Large intestine (tissue), 3 donors: ENCODE measurements around the gene OTOP3. TPM values are rescaled to one million over a fixed set of nuclear protein-coding genes. Genes with fewer than 3 reads are reported as not detected.
A peak's percentile ranks its signal among the peaks of the same experiment; 100 is the strongest.

ENCODE experiments used
- DNase-seq, 2 donors: peaks; one replicate each; pipeline versions ENCODE4 v3.0.0 to v3.0.0-alpha.2; 2013
- H3K27ac ChIP-seq: one replicate; pipeline ENCODE4 v1.5.1; 2013; ENCODE audit warnings: low read length
- H3K27me3 ChIP-seq: 2 replicates; pipeline ENCODE4 v1.6.1; 2013; ENCODE audit warnings: low read length; ENCODE audit not compliant: control insufficient read depth, insufficient read depth
- H3K36me3 ChIP-seq: 2 replicates; pipeline ENCODE4 v1.6.1; 2013; ENCODE audit warnings: low read length; ENCODE audit not compliant: control insufficient read depth, insufficient read depth
- H3K4me1 ChIP-seq: one replicate; pipeline ENCODE4 v1.6.1; 2013; ENCODE audit warnings: low read length; ENCODE audit not compliant: control insufficient read depth, insufficient read depth
- H3K4me3 ChIP-seq: one replicate; pipeline ENCODE4 v1.5.1; 2013; ENCODE audit warnings: low read length
- H3K9me3 ChIP-seq: one replicate; pipeline ENCODE4 v1.6.1; 2013; ENCODE audit warnings: mild to moderate bottlenecking, low read depth, low read length, moderate library complexity; ENCODE audit not compliant: control insufficient read depth
- WGBS: methylation state at CpG from one replicate; pipeline ENCODE4 v1.1.5; 2013; ENCODE audit warnings: low lambda C conversion rate; ENCODE audit not compliant: insufficient coverage; 5-methylcytosine and 5-hydroxymethylcytosine counted together
- polyA plus RNA-seq: library from polyadenylated mRNA; unstranded; fragments of 120-200 nt; gene quantifications from one replicate; pipeline ENCODE4 v1.2.1, GENCODE V29; 2013

The OTOP3 gene
- polyA plus RNA-seq, 1 donor, result 13.8 TPM

DNA sequence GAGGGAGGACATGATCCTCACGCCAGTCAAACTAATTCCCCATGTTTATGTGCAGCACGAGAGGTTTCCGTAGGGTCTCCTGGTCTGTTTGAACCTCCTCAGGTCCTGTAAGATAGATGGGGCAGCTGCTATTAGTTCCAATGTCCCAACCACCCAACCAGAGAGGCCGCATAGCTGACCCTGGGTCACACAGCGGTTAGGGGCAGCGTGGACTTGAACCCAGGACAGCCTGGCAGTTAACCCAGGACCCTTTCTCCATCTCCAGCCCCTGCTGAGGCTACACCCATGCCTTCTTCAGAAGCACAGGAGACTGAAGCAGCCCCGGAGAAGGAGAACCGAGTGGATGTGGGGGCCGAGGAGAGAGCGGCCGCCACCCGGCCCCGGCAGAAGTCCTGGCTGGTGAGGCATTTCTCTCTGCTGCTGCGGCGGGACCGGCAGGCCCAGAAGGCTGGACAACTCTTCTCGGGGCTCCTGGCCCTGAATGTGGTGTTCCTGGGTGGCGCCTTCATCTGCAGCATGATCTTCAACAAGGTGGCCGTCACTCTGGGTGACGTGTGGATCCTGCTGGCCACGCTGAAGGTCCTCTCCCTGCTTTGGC is 5.5 kb downstream of the OTOP3 start:
- no peaks in the 10 kb centered on the region for H3K36me3 ChIP-seq
- peaks cover 45% of the 10 kb centered on the region for H3K27me3 ChIP-seq
- no CpG with 5 or more reads among the region's 21 CpGs for WGBS
- no peak for DNase-seq
- H3K4me3 ChIP-seq, result no peak overlapping the region
- H3K9me3 ChIP-seq, result peaks cover 2% of the 10 kb centered on the region
- H3K4me1 ChIP-seq, result peaks cover 29% of the 10 kb centered on the region
- H3K27ac ChIP-seq, result no peak overlapping the region

DNA sequence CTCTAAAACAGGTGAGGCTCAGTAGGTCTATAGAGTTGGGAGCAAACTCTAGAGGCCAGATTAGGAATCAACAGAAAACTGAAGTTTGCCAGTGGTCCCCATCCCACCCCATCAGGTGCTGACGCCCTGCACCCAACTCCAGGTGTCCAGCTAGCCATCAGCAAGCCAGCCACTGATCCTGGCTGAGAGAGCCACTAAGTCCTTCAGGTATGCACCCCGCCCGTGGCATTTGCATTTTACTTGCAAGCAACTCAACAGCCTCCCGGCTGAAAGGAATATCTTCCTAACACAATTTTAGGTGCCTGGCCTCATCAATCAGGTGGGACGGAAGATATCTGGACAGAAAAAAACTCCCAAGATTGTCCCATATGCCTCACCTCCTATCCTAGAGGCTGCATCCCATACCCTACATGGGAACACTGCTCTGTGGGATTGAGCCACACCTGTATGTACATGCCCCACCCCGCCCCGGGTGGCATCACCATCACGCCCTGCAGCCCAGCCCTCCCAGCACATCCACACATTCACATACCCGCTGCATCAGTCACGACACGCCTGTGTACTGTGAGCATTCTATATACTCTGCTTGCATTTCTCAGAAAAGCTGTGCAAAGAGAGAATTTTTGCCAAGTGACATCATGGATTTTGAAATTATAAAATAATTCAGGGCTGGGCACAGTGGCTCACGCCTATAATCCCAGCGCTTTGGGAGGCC is 8.3 kb downstream of the OTOP3 start:
- WGBS, result no CpG with 5 or more reads among the region's 13 CpGs
- Histone ChIP-seq H3K36me3 (no peaks in the 10 kb centered on the region), H3K9me3 (no peaks in the 10 kb centered on the region)

DNA sequence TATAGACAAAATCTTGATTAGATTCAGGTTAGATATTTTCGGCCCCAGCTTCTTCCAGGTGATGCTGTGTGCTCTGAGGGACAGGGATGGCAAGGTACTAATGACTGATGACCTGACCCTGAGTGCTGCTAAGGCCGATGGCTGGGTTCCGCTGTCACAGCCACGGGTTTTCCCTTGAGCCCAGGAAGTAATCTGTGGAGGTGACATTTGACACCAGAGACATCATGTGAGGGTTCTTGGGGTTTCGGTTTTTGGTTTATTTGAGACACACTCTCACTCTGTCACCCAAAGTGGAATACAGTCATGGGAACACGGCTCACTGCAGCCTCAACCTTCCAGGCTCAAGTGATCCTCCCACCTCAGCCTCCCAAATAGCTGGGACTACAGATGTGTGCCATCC is 9.8 kb downstream of the OTOP3 start:
- H3K4me3 ChIP-seq, result no peak overlapping the region
- no peaks in the 10 kb centered on the region for H3K9me3 ChIP-seq
- H3K27ac ChIP-seq, result no peak overlapping the region
- no peaks in the 10 kb centered on the region for H3K36me3 ChIP-seq
- no CpG with 5 or more reads among the region's 6 CpGs for WGBS
- H3K4me1 ChIP-seq, result peaks cover 9% of the 10 kb centered on the region
- peaks cover 22% of the 10 kb centered on the region for H3K27me3 ChIP-seq
- DNase-seq, result no peak

More for the DNA sequence above, 8.3 kb downstream of the OTOP3 start:
- no peak overlapping the region for H3K27ac ChIP-seq
- H3K4me1 ChIP-seq, result peaks cover 9% of the 10 kb centered on the region
- H3K27me3 ChIP-seq, result peaks cover 27% of the 10 kb centered on the region
- DNase-seq, result no peak
- no peak overlapping the region for H3K4me3 ChIP-seq

DNA sequence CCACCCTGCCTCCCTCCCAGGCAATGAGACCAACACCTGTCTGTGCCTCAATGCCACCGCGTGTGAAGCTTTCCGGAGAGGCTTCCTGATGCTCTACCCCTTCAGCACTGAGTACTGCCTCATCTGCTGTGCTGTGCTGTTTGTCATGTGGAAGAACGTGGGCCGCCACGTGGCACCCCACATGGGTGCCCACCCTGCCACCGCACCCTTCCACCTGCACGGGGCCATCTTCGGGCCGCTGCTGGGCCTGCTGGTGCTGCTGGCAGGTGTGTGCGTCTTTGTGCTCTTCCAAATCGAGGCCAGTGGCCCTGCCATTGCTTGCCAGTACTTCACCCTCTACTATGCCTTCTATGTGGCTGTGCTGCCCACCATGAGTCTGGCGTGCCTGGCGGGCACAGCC is 10.9 kb downstream of the OTOP3 start:
- no peak overlapping the region for H3K4me3 ChIP-seq
- WGBS, result no CpG with 5 or more reads among the region's 14 CpGs
- H3K9me3 ChIP-seq, result no peaks in the 10 kb centered on the region
- peaks cover 20% of the 10 kb centered on the region for H3K4me1 ChIP-seq
- H3K36me3 ChIP-seq, result no peaks in the 10 kb centered on the region
- no peak overlapping the region for H3K27ac ChIP-seq
- peaks cover 15% of the 10 kb centered on the region for H3K27me3 ChIP-seq
- no peak for DNase-seq

DNA sequence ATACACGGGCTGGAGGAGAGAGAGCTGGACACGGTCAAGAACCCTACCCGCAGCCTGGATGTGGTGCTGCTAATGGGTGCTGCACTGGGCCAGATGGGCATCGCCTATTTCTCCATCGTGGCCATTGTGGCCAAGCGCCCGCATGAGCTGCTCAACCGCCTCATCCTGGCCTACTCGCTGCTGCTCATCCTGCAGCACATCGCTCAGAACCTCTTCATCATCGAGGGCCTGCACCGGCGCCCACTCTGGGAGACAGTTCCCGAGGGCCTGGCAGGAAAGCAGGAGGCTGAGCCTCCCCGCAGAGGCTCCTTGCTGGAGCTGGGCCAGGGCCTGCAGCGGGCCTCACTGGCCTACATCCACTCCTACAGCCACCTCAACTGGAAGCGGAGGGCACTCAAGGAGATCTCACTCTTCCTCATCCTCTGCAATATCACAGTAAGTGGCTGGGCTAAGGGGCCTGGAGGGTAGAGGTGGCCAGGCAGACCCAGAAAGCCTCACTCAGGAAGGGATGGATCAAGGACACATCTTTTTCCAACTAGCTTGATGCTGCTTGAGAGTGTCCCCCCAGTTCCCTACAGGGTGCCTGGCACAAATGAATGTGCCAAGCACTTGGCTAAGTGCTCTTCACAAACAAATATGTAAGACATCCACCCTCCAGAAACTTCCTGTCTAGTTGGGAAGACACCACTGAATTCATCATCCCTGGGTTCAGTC is 11.5 kb downstream of the OTOP3 start:
- no peaks in the 10 kb centered on the region for H3K9me3 ChIP-seq
- no peak overlapping the region for H3K4me3 ChIP-seq
- no CpG with 5 or more reads among the region's 17 CpGs for WGBS
- H3K4me1 ChIP-seq, result peaks cover 25% of the 10 kb centered on the region
- no peak overlapping the region for H3K27ac ChIP-seq
- H3K36me3 ChIP-seq, result no peaks in the 10 kb centered on the region
- H3K27me3 ChIP-seq, result peaks cover 15% of the 10 kb centered on the region
- DNase-seq, result no peak

DNA sequence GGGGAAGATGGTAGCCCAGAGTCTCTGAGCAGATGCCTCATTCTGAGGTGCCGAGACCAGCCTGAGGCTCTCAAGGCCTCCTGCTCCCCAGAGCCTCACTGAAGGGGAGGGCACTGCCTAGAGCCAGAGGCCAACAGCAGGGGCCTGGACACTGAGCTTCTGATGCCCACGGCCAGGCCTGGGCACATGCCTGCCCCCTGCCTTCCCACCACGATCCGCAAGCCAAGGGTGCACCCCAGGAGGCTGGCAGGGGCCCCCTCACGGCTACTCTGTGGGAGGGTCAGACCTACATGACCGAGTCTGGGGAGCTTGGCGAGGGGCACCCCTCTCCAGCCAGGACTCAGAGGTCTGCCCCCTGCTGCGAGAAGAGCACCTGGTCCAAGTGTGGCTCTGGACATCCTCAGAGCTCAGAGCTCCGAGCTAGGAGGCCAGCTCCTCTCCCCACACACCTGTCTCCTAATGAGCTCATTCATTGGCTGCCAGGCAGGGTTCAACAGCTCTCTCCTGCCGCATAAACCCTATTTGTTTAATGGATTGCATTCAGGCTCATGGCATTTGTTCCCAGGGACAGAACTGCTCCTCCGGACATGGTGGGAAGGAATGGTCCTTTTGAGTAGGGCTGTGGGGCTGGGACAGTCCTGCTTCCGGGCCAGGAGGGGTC is 13.9 kb downstream of the OTOP3 start:
- peaks cover 2% of the 10 kb centered on the region for H3K9me3 ChIP-seq
- no peak overlapping the region for H3K27ac ChIP-seq
- WGBS, result no CpG with 5 or more reads among the region's 12 CpGs
- no peak for DNase-seq
- peaks cover 4% of the 10 kb centered on the region for H3K27me3 ChIP-seq
- no peak overlapping the region for H3K4me3 ChIP-seq
- H3K4me1 ChIP-seq, result peaks cover 43% of the 10 kb centered on the region
- no peaks in the 10 kb centered on the region for H3K36me3 ChIP-seq

DNA sequence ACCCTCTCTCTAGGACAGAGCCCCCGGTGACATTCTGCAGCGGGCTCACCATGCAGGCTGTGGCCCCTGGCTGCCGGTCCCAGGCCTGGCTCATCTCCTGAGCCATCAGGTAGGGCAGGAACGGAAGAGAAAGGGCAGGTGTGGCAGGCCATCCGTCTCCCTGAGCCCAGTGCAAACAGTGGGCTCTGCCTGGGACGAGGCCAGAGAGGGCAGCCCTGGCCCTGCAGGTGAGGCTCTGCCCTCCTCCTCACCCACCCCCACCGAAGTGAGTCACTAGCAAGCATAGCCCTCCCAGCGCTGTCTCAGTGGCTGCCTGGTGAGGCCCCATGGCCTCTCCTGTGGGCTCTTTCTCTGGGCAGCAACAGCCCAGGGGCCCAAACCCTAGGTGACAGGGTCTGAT is 14.5 kb downstream of the OTOP3 start:
- Histone ChIP-seq H3K4me1 (peaks cover 43% of the 10 kb centered on the region), H3K27me3 (peaks cover 4% of the 10 kb centered on the region), H3K36me3 (no peaks in the 10 kb centered on the region), H3K9me3 (peaks cover 2% of the 10 kb centered on the region), H3K4me3 (no peak overlapping the region), H3K27ac (peak overlapping the region; percentile 2)
- WGBS, result no CpG with 5 or more reads among the region's 8 CpGs
- peak in 1 of 2 donors; percentile 52 for DNase-seq

DNA sequence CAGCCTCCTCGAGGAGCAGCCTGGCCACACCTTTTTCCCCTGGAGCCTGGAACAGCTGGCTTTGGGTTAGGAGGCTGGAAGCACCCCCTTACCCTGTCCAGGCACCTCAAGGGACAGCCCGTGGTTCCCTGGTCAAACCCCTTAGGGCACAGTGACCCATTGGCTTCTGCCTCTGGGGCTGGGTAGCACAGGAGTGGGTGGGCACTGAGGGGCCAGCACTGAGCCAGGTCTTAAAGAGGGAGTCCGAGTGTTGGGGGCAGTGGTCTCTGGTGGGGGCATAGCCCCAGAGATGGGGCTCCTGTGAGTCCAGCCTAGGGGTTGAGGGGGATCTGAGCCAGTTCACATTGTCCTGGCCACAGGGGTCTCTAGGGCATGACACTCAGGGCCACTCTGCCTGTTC is 15.4 kb downstream of the OTOP3 start:
- H3K36me3 ChIP-seq, result peaks cover 2% of the 10 kb centered on the region
- H3K4me1 ChIP-seq, result peaks cover 43% of the 10 kb centered on the region
- no peak for DNase-seq
- H3K27ac ChIP-seq, result peak overlapping the region; percentile 2
- H3K27me3 ChIP-seq, result peaks cover 4% of the 10 kb centered on the region
- no CpG with 5 or more reads among the region's 3 CpGs for WGBS
- no peak overlapping the region for H3K4me3 ChIP-seq
- peaks cover 2% of the 10 kb centered on the region for H3K9me3 ChIP-seq

DNA sequence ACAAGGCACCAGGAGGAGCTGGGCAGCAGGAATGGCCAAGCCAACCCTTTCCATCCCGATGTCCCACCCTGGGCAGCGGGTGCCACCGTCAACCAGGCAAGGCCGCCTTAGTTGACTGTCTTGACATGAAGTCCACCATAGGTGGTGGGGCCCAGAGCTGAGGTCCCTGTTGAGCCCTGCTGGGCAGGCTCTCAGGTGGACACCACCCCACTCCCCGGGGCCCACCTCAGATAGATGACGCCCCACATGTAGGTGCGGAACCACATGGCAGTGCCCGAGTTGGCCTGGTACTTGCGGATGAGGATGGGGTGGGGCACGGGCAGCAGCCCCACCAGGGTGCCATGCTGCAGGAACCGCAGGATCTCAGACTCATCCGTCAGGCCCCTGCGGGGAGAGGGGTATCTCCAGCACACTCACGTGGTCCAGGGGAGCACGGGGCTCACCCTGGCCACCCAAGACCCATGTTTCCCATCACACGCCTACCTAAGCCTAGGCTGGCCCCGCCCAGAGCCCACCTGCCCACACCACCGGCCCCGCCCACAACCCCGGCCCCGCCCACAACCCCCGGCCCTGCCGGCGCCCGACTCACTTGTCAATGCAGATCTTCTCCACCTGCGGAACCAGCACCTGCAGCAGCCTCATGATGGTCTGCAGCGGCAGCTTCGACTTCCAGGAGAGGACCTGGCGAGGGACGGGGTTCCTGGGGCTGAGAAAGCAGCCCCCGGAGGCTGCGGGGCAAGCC is 16.2 kb downstream of the OTOP3 start:
- WGBS, result no CpG with 5 or more reads among the region's 32 CpGs
- Histone ChIP-seq H3K4me1 (peaks cover 43% of the 10 kb centered on the region), H3K9me3 (peaks cover 8% of the 10 kb centered on the region), H3K27ac (peak overlapping the region; percentile 91), H3K4me3 (no peak overlapping the region), H3K27me3 (no peaks in the 10 kb centered on the region), H3K36me3 (peaks cover 5% of the 10 kb centered on the region)
- DNase-seq, result no peak
